K562 (cell line): ENCODE measurements around the gene GCK. TPM values are rescaled to one million over a fixed set of nuclear protein-coding genes. Genes with fewer than 3 reads are reported as not detected.
"Not testable (repeated sequence)": the region's sequence is repeated elsewhere in the genome, so short reads cannot be mapped to it uniquely, and the experiment has no call there.

ENCODE experiments used
- ATAC-seq: fragments of 200-7000 bp; cut with Tn5 transposase; 3 replicates; pipeline ENCODE4 v1.9.1; 2020; ENCODE audit warnings: moderate library complexity
- BruUV-seq: library from RNA; stranded (reverse); fragments of 400-500 nt; replicated peaks from 2 replicates; lab custom pipeline; 2021; lab: Mats Ljungman, UMichigan
- CTCF ChIA-PET: fragments of 300-600 bp; formaldehyde crosslinking; extraction: SDS; loops from one replicate; lab custom pipeline; 2021; ENCODE audit warnings: low intra/inter-chr PET ratio; lab: Yijun Ruan, JAX
- POLR2A ChIA-PET: fragments of 300-600, 350-650 bp; sonication (Branson Sonifier 250); formaldehyde crosslinking; extraction: SDS; loops from one replicate; lab custom pipeline; 2021; ENCODE audit warnings: antibody characterized with exemption, inconsistent platforms; lab: Yijun Ruan, JAX
- DNase-seq, 4 experiments: peaks; one replicate each; pipeline versions ENCODE4 v3.0.0 to v3.0.0-alpha.2; 2011 to 2018; ENCODE audit warnings: low spot score in 3 of 4, mixed read lengths in 3 of 4; ENCODE audit errors: extremely low read depth in 1 of 4
- FAIRE-seq: peaks from 2 replicates; lab custom pipeline; 2011; peaks lifted over from hg19 to GRCh38; lab: Jason Lieb, UNC
- H2AFZ ChIP-seq: 2 replicates; pipeline ENCODE4 v1.6.0; 2011; ENCODE audit warnings: low read depth, low read length, control low read depth, inconsistent platforms
- H3K27ac ChIP-seq: fragments of 200-600 bp; 3 replicates; pipeline ENCODE4 v1.8.0; 2011; ENCODE audit warnings: low read depth, mild to moderate bottlenecking, control low read depth, inconsistent platforms, low read length, moderate library complexity, mixed read lengths; ENCODE audit errors: extremely low read depth
- H3K27me3 ChIP-seq, 2 experiments: fragments of 300-600 bp in 1 of 2; 2 replicates in 1 of 2; 3 replicates in 1 of 2; pipeline versions ENCODE4 v1.6.0 to v1.8.0; 2011; ENCODE audit warnings: inconsistent platforms in 2 of 2, low read length in 2 of 2, mild to moderate bottlenecking in 1 of 2, mixed read lengths in 1 of 2, moderate library complexity in 1 of 2; ENCODE audit not compliant: control insufficient read depth in 2 of 2, insufficient read depth in 2 of 2
- H3K36me3 ChIP-seq: fragments of 300-600 bp; 3 replicates; pipeline ENCODE4 v1.8.0; 2011; ENCODE audit warnings: mild to moderate bottlenecking, low read length, inconsistent platforms; ENCODE audit not compliant: control insufficient read depth, insufficient read depth
- H3K4me1 ChIP-seq, 2 experiments: fragments of 200-600 bp in 1 of 2; replicated peaks in 1 of 2; 2 replicates in 1 of 2; 3 replicates in 1 of 2; pipeline versions ENCODE4 v1.5.1 to v1.8.0; 2011; ENCODE audit warnings: inconsistent platforms in 2 of 2, low read length in 2 of 2, mild to moderate bottlenecking in 1 of 2, mixed read lengths in 1 of 2, moderate library complexity in 1 of 2; ENCODE audit not compliant: control insufficient read depth in 2 of 2, insufficient read depth in 2 of 2
- H3K4me2 ChIP-seq: 2 replicates; pipeline ENCODE4 v1.6.1; 2011; ENCODE audit warnings: low read length, control low read depth, inconsistent platforms, mixed read lengths; ENCODE audit not compliant: insufficient read depth
- H3K4me3 ChIP-seq: fragments of 200-600 bp; sonication (generic), shearing (Covaris generic); 2 replicates; pipeline ENCODE4 v1.5.1; 2016; ENCODE audit warnings: control low read depth, inconsistent platforms
- H3K79me2 ChIP-seq: fragments of 200-600 bp; 3 replicates; pipeline ENCODE4 v1.8.0; 2011; ENCODE audit warnings: low read length, inconsistent platforms; ENCODE audit not compliant: control insufficient read depth, insufficient read depth
- H3K9ac ChIP-seq, 2 experiments: 2 replicates each; pipeline versions ENCODE4 v1.6.0 to v1.6.1; 2011; ENCODE audit warnings: low read depth in 2 of 2, low read length in 2 of 2, control low read depth in 1 of 2, inconsistent platforms in 1 of 2, mild to moderate bottlenecking in 1 of 2, mixed read lengths in 1 of 2; ENCODE audit not compliant: insufficient read depth in 1 of 2
- H3K9me1 ChIP-seq: one replicate; pipeline ENCODE4 v1.6.0; 2011; ENCODE audit warnings: inconsistent platforms, mild to moderate bottlenecking, low read length, moderate library complexity; ENCODE audit not compliant: control insufficient read depth, insufficient read depth
- H3K9me3 ChIP-seq: replicated peaks from 2 replicates; pipeline ENCODE4 v1.5.1; 2011; ENCODE audit warnings: low read depth, low read length, inconsistent platforms; ENCODE audit not compliant: control insufficient read depth, insufficient read depth
- H4K20me1 ChIP-seq: replicated peaks from 2 replicates; pipeline ENCODE4 v1.6.1; 2011; ENCODE audit warnings: low read length, inconsistent platforms, mixed read lengths; ENCODE audit not compliant: control insufficient read depth, insufficient read depth
- C11orf30 ChIP-seq: fragments of 450-650 bp; IDR thresholded peaks from 2 replicates; pipeline ENCODE4 v1.6.1; 2016; ENCODE audit warnings: low read depth, mild to moderate bottlenecking
- CBFA2T3 ChIP-seq: fragments of 450-650 bp; IDR thresholded peaks from 2 replicates; pipeline ENCODE4 v1.6.1; 2017
- FOSL1 ChIP-seq: fragments of 200-800 bp; sonication (Bioruptor generic); conservative IDR thresholded peaks from 2 replicates; pipeline ENCODE4 v1.6.1; 2016; ENCODE audit warnings: missing genetic modification characterization, missing compliant biosample characterization
- STAG1 ChIP-seq: sonication (generic); formaldehyde crosslinking; IDR thresholded peaks from 2 replicates; pipeline ENCODE4 v1.5.0; 2020; ENCODE audit warnings: missing genetic modification reagents, borderline replicate concordance
- ZBTB8A ChIP-seq: fragments of 450-650 bp; IDR thresholded peaks from 2 replicates; pipeline ENCODE4 v1.6.1; 2018; ENCODE audit warnings: mild to moderate bottlenecking, moderate library complexity; ENCODE audit not compliant: partially characterized antibody
- WGBS: fragments of 100-300 bp; shearing (Covaris generic); methylation state at CpG from one replicate; pipeline ENCODE4 v1.1.6; 2016; ENCODE audit warnings: low coverage, mixed read lengths; ENCODE audit not compliant: insufficient coverage; ENCODE audit errors: missing lambda C conversion rate; 5-methylcytosine and 5-hydroxymethylcytosine counted together
- in situ Hi-C: fragments of 300-500 bp; cut with MboI; formaldehyde crosslinking; loops from 4 replicates; pipeline ENCODE4 v1.15.0; 2018; ENCODE audit warnings: inconsistent platforms, mixed read lengths
- intact Hi-C: fragments of 100-400 bp; cut with micrococcal nuclease; formaldehyde crosslinking; loops from 2 replicates; pipeline ENCODE4 v1.14.2; 2022
- polyA plus RNA-seq, 8 experiments: library from polyadenylated mRNA; depleted of rRNA in 4 of 8; stranded (reverse) in 5 of 8; unstranded in 3 of 8; fragments of >200 nt; fragmentation: Nextera tagmentation in 2 of 8; fragmentation: Illumina TruSeq in 1 of 8; extraction: Ambion mirVana in 2 of 8; extraction: Trizol in 1 of 8; gene quantifications; 2 replicates each; pipeline versions ENCODE4 v1.2.1 to v1.2.3, GENCODE V29; 2011 to 2014; ENCODE audit warnings: inconsistent platforms in 1 of 8, missing spikeins in 1 of 8
- total RNA-seq, 7 experiments: library from RNA; depleted of rRNA in 6 of 7; stranded (reverse); fragments of >200 nt in 6 of 7; fragmentation: Illumina TruSeq in 2 of 7; extraction: Trizol in 2 of 7; gene quantifications; 2 replicates each; pipeline versions ENCODE4 v1.2.1 to v1.2.3, GENCODE V29; 2011 to 2021; ENCODE audit warnings: low replicate concordance in 1 of 7
- TF ChIP-seq, protein P1 (sequence below), 2 experiments: fragments of 450-650 bp in 1 of 2; sonication (generic) in 1 of 2; formaldehyde crosslinking in 1 of 2; IDR thresholded peaks in 1 of 2; conservative IDR thresholded peaks in 1 of 2; 2 replicates each; pipeline versions ENCODE4 v1.6.1 to v1.8.1; 2016 to 2023; ENCODE audit warnings: mild to moderate bottlenecking in 2 of 2, moderate library complexity in 2 of 2, inconsistent platforms in 1 of 2, missing genetic modification reagents in 1 of 2

GCK gene
- total and polyA plus RNA-seq, 9 of the 15 experiments (the other 6 are each of a cell fraction or from before 2014, with no cell fraction given): 0.11 to 0.55 (median 0.16) TPM; not detected in 3

DNA sequence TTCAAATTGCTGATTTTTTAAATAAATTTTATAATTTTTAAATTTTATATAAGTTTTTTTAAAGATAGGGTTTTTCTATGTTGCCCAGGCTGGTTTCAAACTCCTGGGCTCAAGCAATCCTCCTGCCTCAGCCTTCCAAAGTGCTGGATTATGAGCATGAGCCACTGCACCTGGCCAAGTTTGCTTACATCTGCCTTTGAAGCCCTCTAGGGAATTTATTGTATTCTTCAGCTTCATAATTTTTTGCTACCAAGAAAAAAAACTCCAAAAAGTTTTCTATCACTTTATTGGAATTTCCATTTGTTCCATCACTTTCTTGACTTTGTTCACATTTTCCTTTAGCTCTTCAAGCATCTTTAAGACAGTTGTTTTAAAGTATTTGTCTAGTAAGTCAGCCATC, 62.1 kb downstream of the GCK start:
- H4K20me1 ChIP-seq: no peaks in the 10 kb centered on the region
- H3K27me3 ChIP-seq: no peaks in the 10 kb centered on the region
- ATAC-seq (no peak), FAIRE-seq (no peak), DNase-seq (no peak)
- no peak overlapping the region for H3K4me2 ChIP-seq
- in situ Hi-C loops (no loop called here), intact Hi-C loops (no loop called here)
- no peaks in the 10 kb centered on the region for H3K9me3 ChIP-seq
- ChIA-PET POLR2A (interaction anchor here (0.7 kb wide), 1 partner anchor 70 kb away, joined by 4 read pairs; no protein-coding TSS in a partner anchor), CTCF (no interaction called here)
- no peak overlapping the region for H3K4me3 ChIP-seq
- TF ChIP-seq ZBTB8A: no peak
- no peak for TF ChIP-seq C11orf30
- no peak for TF ChIP-seq STAG1
- H3K79me2 ChIP-seq: peaks cover 17% of the 10 kb centered on the region
- no peak overlapping the region for H2AFZ ChIP-seq
- no peak overlapping the region for H3K9ac ChIP-seq
- H3K9me1 ChIP-seq: no peaks in the 10 kb centered on the region
- H3K4me1 ChIP-seq: peaks cover 3 to 20% of the 10 kb centered on the region in 2 experiments; a peak in 4 of 5 replicates
- H3K36me3 ChIP-seq: peaks cover 3% of the 10 kb centered on the region; the same call in 1 of the 3 replicates
- no TSS peak for BruUV-seq
- H3K27ac ChIP-seq: no peak overlapping the region

DNA sequence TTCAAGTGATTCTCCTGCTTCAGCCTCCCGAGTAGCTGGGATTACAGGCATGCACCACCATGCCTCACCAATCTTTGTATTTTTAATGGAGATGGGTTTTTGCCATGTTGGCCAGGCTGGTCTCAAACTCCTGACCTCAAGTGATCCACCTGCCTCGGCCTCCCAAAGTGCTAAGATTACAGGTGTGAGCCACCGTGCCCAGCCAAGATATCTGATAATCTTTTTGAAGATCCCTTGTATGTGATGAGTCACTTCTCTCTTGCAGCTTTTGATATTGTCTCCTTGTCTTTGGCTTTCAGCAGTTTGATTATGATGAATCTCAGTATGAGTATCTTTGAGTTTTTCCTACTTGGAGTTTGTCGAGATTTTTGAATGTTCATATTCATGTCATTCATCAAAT, 62.7 kb downstream of the GCK start:
- H2AFZ ChIP-seq, BruUV-seq, ATAC-seq, H3K9me1 ChIP-seq, H4K20me1 ChIP-seq, H3K9me3 ChIP-seq, H3K36me3 ChIP-seq, in situ Hi-C loops, H3K27ac ChIP-seq, H3K27me3 ChIP-seq, FAIRE-seq, H3K4me2 ChIP-seq, H3K4me3 ChIP-seq, H3K9ac ChIP-seq, CTCF ChIA-PET, DNase-seq, intact Hi-C loops: not testable (repeated sequence)
- peaks cover 9 to 25% of the 10 kb centered on the region in 2 experiments; a peak in 4 of 5 replicates for H3K4me1 ChIP-seq
- TF ChIP-seq FOSL1 (tag) (0 out of 2 replicates have a peak, but pooled peaks have one; percentile 15), CBFA2T3 (peak; percentile 17; the same call in 1 of the 2 replicates)
- TF ChIP-seq, protein P1, sequence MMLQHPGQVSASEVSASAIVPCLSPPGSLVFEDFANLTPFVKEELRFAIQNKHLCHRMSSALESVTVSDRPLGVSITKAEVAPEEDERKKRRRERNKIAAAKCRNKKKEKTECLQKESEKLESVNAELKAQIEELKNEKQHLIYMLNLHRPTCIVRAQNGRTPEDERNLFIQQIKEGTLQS (IDR thresholded peaks at IDR 0.05): peak; percentile 20; the same call in 1 of the 2 replicates
- TF ChIP-seq, protein P1 (CRISPR knock-in tag; conservative IDR thresholded peaks at IDR 0.05): not testable (repeated sequence)
- 1% methylated on average over 4 of the region's 4 CpGs for WGBS
- POLR2A ChIA-PET: interaction anchor here (1.8 kb wide), 2 partner anchors 11 to 21 kb away, joined by 3 to 5 read pairs; no protein-coding TSS in a partner anchor
- H3K79me2 ChIP-seq: peaks cover 22% of the 10 kb centered on the region
